C4-2B (cell line): ENCODE measurements around the gene FNDC3B.
"Not testable (repeated sequence)": the region's sequence is repeated elsewhere in the genome, so short reads cannot be mapped to it uniquely, and the experiment has no call there.

ENCODE experiments used
- CTCF ChIP-seq: fragments of 450-650 bp; conservative IDR thresholded peaks from 2 replicates; pipeline ENCODE4 v1.5.1; 2017; ENCODE audit warnings: mild to moderate bottlenecking
- ZFX ChIP-seq: fragments of 450-650 bp; IDR thresholded peaks from 2 replicates; pipeline ENCODE4 v1.6.1; 2017

- TF ChIP-seq CTCF, ZFX: not testable (repeated sequence)
Measured at GRCh38 chr3:171998731-171999130, 40.6 kb upstream of the FNDC3B start.
